ENCODE measurements around the gene FNDC3B. TPM values are rescaled to one million over a fixed set of nuclear protein-coding genes. Genes with fewer than 3 reads are reported as not detected.

The FNDC3B gene
- total and polyA plus RNA-seq, 4 donors: 23.3 to 74.2 (median 32.9) TPM

- H3K36me3 ChIP-seq (ENCODE audit: control insufficient read depth in 4 of 4, insufficient read depth in 3 of 4, low read depth in 1 of 4, low read length in 3 of 4): peaks cover 7 to 35% (median 19%) of the 10 kb centered on the region in 4 donors
- 94% methylated on average over 1 of the region's 1 CpG for WGBS
- no peaks in the 10 kb centered on the region for H3K9me3 ChIP-seq (ENCODE audit: control insufficient read depth in 4 of 4, low read length in 3 of 4)
- H3K27me3 ChIP-seq (ENCODE audit: control insufficient read depth in 4 of 4, insufficient read depth in 4 of 4, low read length in 3 of 4): no peaks in the 10 kb centered on the region
- DNase-seq (ENCODE audit: low spot score): no peak
- no peak overlapping the region for H3K4me3 ChIP-seq (ENCODE audit: low read depth in 1 of 3, low read length in 3 of 3)
- no peak overlapping the region for H3K9ac ChIP-seq (ENCODE audit: low read depth in 1 of 2, low read length in 2 of 2)
- no peak for TF ChIP-seq RAD21 (IDR thresholded peaks at IDR 0.05)
- TF ChIP-seq EGR1 (IDR thresholded peaks at IDR 0.05; ENCODE audit: low read depth in 2 of 2): no peak
- TF ChIP-seq, protein P1, sequence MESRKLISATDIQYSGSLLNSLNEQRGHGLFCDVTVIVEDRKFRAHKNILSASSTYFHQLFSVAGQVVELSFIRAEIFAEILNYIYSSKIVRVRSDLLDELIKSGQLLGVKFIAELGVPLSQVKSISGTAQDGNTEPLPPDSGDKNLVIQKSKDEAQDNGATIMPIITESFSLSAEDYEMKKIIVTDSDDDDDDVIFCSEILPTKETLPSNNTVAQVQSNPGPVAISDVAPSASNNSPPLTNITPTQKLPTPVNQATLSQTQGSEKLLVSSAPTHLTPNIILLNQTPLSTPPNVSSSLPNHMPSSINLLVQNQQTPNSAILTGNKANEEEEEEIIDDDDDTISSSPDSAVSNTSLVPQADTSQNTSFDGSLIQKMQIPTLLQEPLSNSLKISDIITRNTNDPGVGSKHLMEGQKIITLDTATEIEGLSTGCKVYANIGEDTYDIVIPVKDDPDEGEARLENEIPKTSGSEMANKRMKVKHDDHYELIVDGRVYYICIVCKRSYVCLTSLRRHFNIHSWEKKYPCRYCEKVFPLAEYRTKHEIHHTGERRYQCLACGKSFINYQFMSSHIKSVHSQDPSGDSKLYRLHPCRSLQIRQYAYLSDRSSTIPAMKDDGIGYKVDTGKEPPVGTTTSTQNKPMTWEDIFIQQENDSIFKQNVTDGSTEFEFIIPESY (IDR thresholded peaks at IDR 0.05): no peak
- TF ChIP-seq HNF4G (IDR thresholded peaks at IDR 0.05): no peak
- TF ChIP-seq SP1 (IDR thresholded peaks at IDR 0.05): no peak
- no peak overlapping the region for H3K27ac ChIP-seq (ENCODE audit: low read depth in 1 of 2, low read length in 2 of 2)
- peaks cover 0 to 8% (median 6%) of the 10 kb centered on the region in 4 donors for H3K4me1 ChIP-seq (ENCODE audit: control insufficient read depth in 4 of 4, insufficient read depth in 4 of 4, low read length in 3 of 4)
Observed at GRCh38 chr3:172115059-172115458, 75.7 kb downstream of the FNDC3B start.

- Histone ChIP-seq H3K9me3 (ENCODE audit: control insufficient read depth in 4 of 4, low read length in 3 of 4) (no peaks in the 10 kb centered on the region), H3K4me3 (ENCODE audit: low read depth in 1 of 3, low read length in 3 of 3) (no peak overlapping the region), H3K27me3 (ENCODE audit: control insufficient read depth in 4 of 4, insufficient read depth in 4 of 4, low read length in 3 of 4) (no peaks in the 10 kb centered on the region), H3K36me3 (ENCODE audit: control insufficient read depth in 4 of 4, insufficient read depth in 3 of 4, low read depth in 1 of 4, low read length in 3 of 4) (peaks cover 10 to 35% (median 19%) of the 10 kb centered on the region in 4 donors), H3K9ac (ENCODE audit: low read depth in 1 of 2, low read length in 2 of 2) (no peak overlapping the region), H3K4me1 (ENCODE audit: control insufficient read depth in 4 of 4, insufficient read depth in 4 of 4, low read length in 3 of 4) (peaks cover 0 to 8% (median 6%) of the 10 kb centered on the region in 4 donors), H3K27ac (ENCODE audit: low read depth in 1 of 2, low read length in 2 of 2) (no peak overlapping the region)
- TF ChIP-seq, protein P1 (IDR thresholded peaks at IDR 0.05): no peak
- TF ChIP-seq TAF1 (conservative IDR thresholded peaks at IDR 0.05) (no peak), JUND (IDR thresholded peaks at IDR 0.05) (no peak), HNF4G (IDR thresholded peaks at IDR 0.05) (no peak), RXRA (IDR thresholded peaks at IDR 0.05) (no peak), FOXA2 (IDR thresholded peaks at IDR 0.05) (no peak), HNF4A (conservative IDR thresholded peaks at IDR 0.05) (no peak), RAD21 (IDR thresholded peaks at IDR 0.05) (no peak), NR2F2 (IDR thresholded peaks at IDR 0.05) (no peak), GABPA (IDR thresholded peaks at IDR 0.05 in 1 of 2, conservative IDR thresholded peaks at IDR 0.05 in 1 of 2) (no peak), MAX (IDR thresholded peaks at IDR 0.05) (no peak), EGR1 (IDR thresholded peaks at IDR 0.05; ENCODE audit: low read depth in 2 of 2) (no peak), FOXA1 (IDR thresholded peaks at IDR 0.05) (no peak), CTCF (IDR thresholded peaks at IDR 0.05; ENCODE audit: low read depth, low read length, missing input control) (no peak), YY1 (IDR thresholded peaks at IDR 0.05) (no peak), SP1 (IDR thresholded peaks at IDR 0.05) (no peak), ATF3 (IDR thresholded peaks at IDR 0.05) (no peak)
- TF ChIP-seq, protein P2, sequence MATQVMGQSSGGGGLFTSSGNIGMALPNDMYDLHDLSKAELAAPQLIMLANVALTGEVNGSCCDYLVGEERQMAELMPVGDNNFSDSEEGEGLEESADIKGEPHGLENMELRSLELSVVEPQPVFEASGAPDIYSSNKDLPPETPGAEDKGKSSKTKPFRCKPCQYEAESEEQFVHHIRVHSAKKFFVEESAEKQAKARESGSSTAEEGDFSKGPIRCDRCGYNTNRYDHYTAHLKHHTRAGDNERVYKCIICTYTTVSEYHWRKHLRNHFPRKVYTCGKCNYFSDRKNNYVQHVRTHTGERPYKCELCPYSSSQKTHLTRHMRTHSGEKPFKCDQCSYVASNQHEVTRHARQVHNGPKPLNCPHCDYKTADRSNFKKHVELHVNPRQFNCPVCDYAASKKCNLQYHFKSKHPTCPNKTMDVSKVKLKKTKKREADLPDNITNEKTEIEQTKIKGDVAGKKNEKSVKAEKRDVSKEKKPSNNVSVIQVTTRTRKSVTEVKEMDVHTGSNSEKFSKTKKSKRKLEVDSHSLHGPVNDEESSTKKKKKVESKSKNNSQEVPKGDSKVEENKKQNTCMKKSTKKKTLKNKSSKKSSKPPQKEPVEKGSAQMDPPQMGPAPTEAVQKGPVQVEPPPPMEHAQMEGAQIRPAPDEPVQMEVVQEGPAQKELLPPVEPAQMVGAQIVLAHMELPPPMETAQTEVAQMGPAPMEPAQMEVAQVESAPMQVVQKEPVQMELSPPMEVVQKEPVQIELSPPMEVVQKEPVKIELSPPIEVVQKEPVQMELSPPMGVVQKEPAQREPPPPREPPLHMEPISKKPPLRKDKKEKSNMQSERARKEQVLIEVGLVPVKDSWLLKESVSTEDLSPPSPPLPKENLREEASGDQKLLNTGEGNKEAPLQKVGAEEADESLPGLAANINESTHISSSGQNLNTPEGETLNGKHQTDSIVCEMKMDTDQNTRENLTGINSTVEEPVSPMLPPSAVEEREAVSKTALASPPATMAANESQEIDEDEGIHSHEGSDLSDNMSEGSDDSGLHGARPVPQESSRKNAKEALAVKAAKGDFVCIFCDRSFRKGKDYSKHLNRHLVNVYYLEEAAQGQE (IDR thresholded peaks at IDR 0.05): no peak
- WGBS: 83% methylated on average over 4 of the region's 4 CpGs
- DNase-seq (ENCODE audit: low spot score): no peak
Observed at GRCh38 chr3:172115787-172116186, 76.4 kb downstream of the FNDC3B start.

Data from liver (tissue), 9 donors.